Spleen (tissue), 11 donors: ENCODE measurements around the gene TMEM198. TPM values are rescaled to one million over a fixed set of nuclear protein-coding genes. Genes with fewer than 3 reads are reported as not detected.

Experiments
- DNase-seq: peaks from one replicate; pipeline ENCODE4 v3.0.0-alpha.2; 2020
- H3K27ac ChIP-seq, 8 donors: fragments of 200-600 bp; sonication (generic) in 7 of 8; 1 replicate in 4 of 8; 2 replicates in 4 of 8; pipeline versions ENCODE4 v1.5.0 to v1.8.0; 2016 to 2021; ENCODE audit warnings: inconsistent platforms in 4 of 8, mild to moderate bottlenecking in 4 of 8, moderate library complexity in 1 of 8
- H3K27me3 ChIP-seq, 7 donors: fragments of 200-600 bp; sonication (generic) in 6 of 7; replicated peaks in 1 of 7; 1 replicate in 4 of 7; 2 replicates in 3 of 7; pipeline versions ENCODE4 v1.5.0 to v1.8.0; 2016 to 2021; ENCODE audit warnings: inconsistent platforms in 3 of 7, mild to moderate bottlenecking in 1 of 7
- H3K36me3 ChIP-seq, 6 donors: fragments of 200-600 bp; sonication (generic) in 5 of 6; 1 replicate in 4 of 6; 2 replicates in 2 of 6; pipeline versions ENCODE4 v1.5.0 to v1.8.0; 2016 to 2021; ENCODE audit warnings: inconsistent platforms in 2 of 6
- H3K4me1 ChIP-seq, 6 donors: fragments of 200-600 bp; sonication (generic) in 5 of 6; 1 replicate in 3 of 6; 2 replicates in 3 of 6; pipeline versions ENCODE4 v1.5.0 to v1.8.0; 2016 to 2021; ENCODE audit warnings: inconsistent platforms in 3 of 6
- H3K4me3 ChIP-seq, 8 donors: fragments of 200-600 bp; sonication (generic) in 7 of 8; 1 replicate in 4 of 8; 2 replicates in 4 of 8; pipeline versions ENCODE4 v1.5.0 to v1.8.0; 2016 to 2021; ENCODE audit warnings: inconsistent platforms in 4 of 8, mild to moderate bottlenecking in 4 of 8, moderate library complexity in 2 of 8
- H3K9me3 ChIP-seq, 8 donors: fragments of 200-600 bp; sonication (generic) in 7 of 8; 1 replicate in 4 of 8; 2 replicates in 4 of 8; pipeline versions ENCODE4 v1.5.0 to v1.8.0; 2016 to 2021; ENCODE audit warnings: inconsistent platforms in 4 of 8
- CTCF ChIP-seq, 11 experiments: fragments of 200-600 bp in 7 of 11; fragments of 450-650 bp in 4 of 11; sonication (generic) in 4 of 11; IDR thresholded peaks in 8 of 11; conservative IDR thresholded peaks in 3 of 11; 1 replicate in 7 of 11; 2 replicates in 4 of 11; pipeline versions ENCODE4 v1.4.0 to v1.8.0; 2016 to 2021; ENCODE audit warnings: antibody characterized with exemption in 11 of 11, inconsistent platforms in 4 of 11, mild to moderate bottlenecking in 1 of 11
- POLR2A ChIP-seq, 3 donors: fragments of 450-650 bp; IDR thresholded peaks; one replicate each; pipeline ENCODE4 v1.5.1; 2017; ENCODE audit warnings: antibody characterized with exemption in 3 of 3, mild to moderate bottlenecking in 1 of 3
- POLR2AphosphoS5 ChIP-seq, 3 donors: sonication (generic); formaldehyde crosslinking; IDR thresholded peaks; one replicate each; pipeline ENCODE4 v1.5.1; 2017; ENCODE audit warnings: antibody characterized with exemption in 3 of 3
- WGBS, 5 donors: extraction: QIAGEN DNeasy Blood & Tissue Kit in 3 of 5; methylation state at CpG; one replicate each; pipeline versions ENCODE4 v1.1.5 to v1.1.7; 2013 to 2018; 5-methylcytosine and 5-hydroxymethylcytosine counted together
- intact Hi-C: fragments of 100-400 bp; cut with DNase I; formaldehyde crosslinking; loops from one replicate; pipeline ENCODE4 v1.15.0; 2023; ENCODE audit warnings: low total_unique reads
- polyA plus RNA-seq, 3 donors: library from polyadenylated mRNA; stranded (reverse); fragments of 200-250 nt; gene quantifications; one replicate each; pipeline ENCODE4 v1.2.1, GENCODE V29; 2013
- total RNA-seq, 7 donors: library from RNA; depleted of rRNA in 3 of 7; stranded (reverse); fragments of >200 nt in 3 of 7; fragmentation: NEBNext Ultra II Directional in 4 of 7; extraction: Animal tissue kit (Norgen Biotek cat#: 25700) in 4 of 7; gene quantifications; one replicate each; pipeline versions ENCODE4 v1.1.0 to v1.2.1, GENCODE V29; 2016 to 2021
- donor health status: healthy with polysubstance abuse.
- donor health status: DM: no; HTN: no; CAD: no; lungs with moderate emphysema.
- donor health status: DM: no; HTN: no; CAD: no.
- donor health status: Bipolar disorder and iron deficiency.
- donor health status: healthy.
- donor health status: DM: no; HTN: no; CAD: no.
- donor health status: DM: yes; HTN: yes; CAD: no.

Gene TMEM198
- total and polyA plus RNA-seq, 10 donors, result 0.39 to 2.8 (median 1.3) TPM

- WGBS, 5 donors, result 67 to 87% (median 70%) methylated on average over 8 of the region's 8 CpGs
- no peak overlapping the region for H3K27ac ChIP-seq
- no peak for DNase-seq
Measured at GRCh38 chr2:219578811-219579613, 35.2 kb downstream of the TMEM198 start.

GRCh38 chr2:219581346-219581745 is 37.5 kb downstream of the TMEM198 start:
- no peaks in the 10 kb centered on the region for H3K36me3 ChIP-seq
- H3K9me3 ChIP-seq, result no peaks in the 10 kb centered on the region
- 32 to 89% (median 79%) methylated on average over 2 of the region's 2 CpGs; no CpG with 5 or more reads in 1 of the 5 donors for WGBS, 5 donors
- H3K4me1 ChIP-seq, result no peaks in the 10 kb centered on the region
- H3K4me3 ChIP-seq, result no peak overlapping the region
- H3K27ac ChIP-seq, result no peak overlapping the region
- peaks cover 0 to 31% (median 0%) of the 10 kb centered on the region in 7 donors for H3K27me3 ChIP-seq
- DNase-seq, result no peak
- no peak for TF ChIP-seq CTCF (IDR thresholded peaks at IDR 0.05 in 8 of 11, conservative IDR thresholded peaks at IDR 0.05 in 3 of 11)
- TF ChIP-seq POLR2A (IDR thresholded peaks at IDR 0.05), result no peak
- TF ChIP-seq POLR2AphosphoS5 (IDR thresholded peaks at IDR 0.05), result no peak
- intact Hi-C loops, result no loop called here

More at GRCh38 chr2:219578811-219579613, 35.2 kb downstream of the TMEM198 start:
- Histone ChIP-seq H3K9me3 (no peaks in the 10 kb centered on the region), H3K4me1 (no peaks in the 10 kb centered on the region), H3K27me3 (peaks cover 0 to 34% (median 0%) of the 10 kb centered on the region in 7 donors), H3K36me3 (no peaks in the 10 kb centered on the region), H3K4me3 (no peak overlapping the region)
- intact Hi-C loops, result no loop called here
- no peak for TF ChIP-seq POLR2A (IDR thresholded peaks at IDR 0.05)
- no peak for TF ChIP-seq POLR2AphosphoS5 (IDR thresholded peaks at IDR 0.05)
- TF ChIP-seq CTCF (IDR thresholded peaks at IDR 0.05 in 8 of 11, conservative IDR thresholded peaks at IDR 0.05 in 3 of 11), result no peak

GRCh38 chr2:219591091-219591490 is 47.3 kb downstream of the TMEM198 start:
- TF ChIP-seq CTCF (IDR thresholded peaks at IDR 0.05 in 8 of 11, conservative IDR thresholded peaks at IDR 0.05 in 3 of 11) (no peak), POLR2A (IDR thresholded peaks at IDR 0.05) (no peak), POLR2AphosphoS5 (IDR thresholded peaks at IDR 0.05) (no peak)
- no peak for DNase-seq
- Histone ChIP-seq H3K36me3 (no peaks in the 10 kb centered on the region), H3K27me3 (peaks cover 0 to 2% (median 0%) of the 10 kb centered on the region in 7 donors), H3K9me3 (no peaks in the 10 kb centered on the region), H3K4me1 (no peaks in the 10 kb centered on the region), H3K27ac (no peak overlapping the region), H3K4me3 (no peak overlapping the region)
- intact Hi-C loops, result no loop called here
- 52 to 91% (median 66%) methylated on average over 4 of the region's 4 CpGs for WGBS, 5 donors

GRCh38 chr2:219592736-219593135 is 48.9 kb downstream of the TMEM198 start:
- Histone ChIP-seq H3K27ac (no peak overlapping the region), H3K4me1 (peaks cover 0 to 11% (median 8%) of the 10 kb centered on the region in 6 donors), H3K27me3 (no peaks in the 10 kb centered on the region), H3K36me3 (no peaks in the 10 kb centered on the region), H3K4me3 (no peak overlapping the region), H3K9me3 (no peaks in the 10 kb centered on the region)
- 77 to 88% (median 85%) methylated on average over 6 of the region's 6 CpGs for WGBS, 5 donors
- intact Hi-C loops, result no loop called here
- no peak for DNase-seq
- TF ChIP-seq CTCF (IDR thresholded peaks at IDR 0.05 in 8 of 11, conservative IDR thresholded peaks at IDR 0.05 in 3 of 11) (no peak), POLR2A (IDR thresholded peaks at IDR 0.05) (no peak), POLR2AphosphoS5 (IDR thresholded peaks at IDR 0.05) (no peak)
